22Rv1 (cell line): ENCODE data around the gene LGALS8.

Experiments
- ZFX ChIP-seq: fragments of 450-650 bp; IDR thresholded peaks from 2 replicates; pipeline ENCODE4 v1.6.1; 2017; ENCODE audit warnings: antibody characterized with exemption, borderline replicate concordance
- TF ChIP-seq, protein P1 (sequence below): fragments of 450-650 bp; IDR thresholded peaks from 2 replicates; pipeline ENCODE4 v1.5.1; 2017; ENCODE audit warnings: mild to moderate bottlenecking

GRCh38 chr1:236476019-236476418, 47.8 kb upstream of the LGALS8 start:
- TF ChIP-seq, protein P1, sequence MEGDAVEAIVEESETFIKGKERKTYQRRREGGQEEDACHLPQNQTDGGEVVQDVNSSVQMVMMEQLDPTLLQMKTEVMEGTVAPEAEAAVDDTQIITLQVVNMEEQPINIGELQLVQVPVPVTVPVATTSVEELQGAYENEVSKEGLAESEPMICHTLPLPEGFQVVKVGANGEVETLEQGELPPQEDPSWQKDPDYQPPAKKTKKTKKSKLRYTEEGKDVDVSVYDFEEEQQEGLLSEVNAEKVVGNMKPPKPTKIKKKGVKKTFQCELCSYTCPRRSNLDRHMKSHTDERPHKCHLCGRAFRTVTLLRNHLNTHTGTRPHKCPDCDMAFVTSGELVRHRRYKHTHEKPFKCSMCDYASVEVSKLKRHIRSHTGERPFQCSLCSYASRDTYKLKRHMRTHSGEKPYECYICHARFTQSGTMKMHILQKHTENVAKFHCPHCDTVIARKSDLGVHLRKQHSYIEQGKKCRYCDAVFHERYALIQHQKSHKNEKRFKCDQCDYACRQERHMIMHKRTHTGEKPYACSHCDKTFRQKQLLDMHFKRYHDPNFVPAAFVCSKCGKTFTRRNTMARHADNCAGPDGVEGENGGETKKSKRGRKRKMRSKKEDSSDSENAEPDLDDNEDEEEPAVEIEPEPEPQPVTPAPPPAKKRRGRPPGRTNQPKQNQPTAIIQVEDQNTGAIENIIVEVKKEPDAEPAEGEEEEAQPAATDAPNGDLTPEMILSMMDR: no peak
- no peak for TF ChIP-seq ZFX
